A673 (cell line): ENCODE measurements around the gene C1orf21. TPM values are rescaled to one million over a fixed set of nuclear protein-coding genes. Genes with fewer than 3 reads are reported as not detected.

Experiments used
- BruUV-seq: library from RNA; stranded (reverse); fragments of 400-500 nt; replicated peaks from 2 replicates; lab custom pipeline; 2021; lab: Mats Ljungman, UMichigan
- CTCF ChIA-PET: fragments of 300-600 bp; sonication (Branson Sonifier 250); formaldehyde crosslinking; loops from one replicate; lab custom pipeline; 2022; ENCODE audit warnings: antibody characterized with exemption; lab: Charles Lee
- POLR2A ChIA-PET: fragments of 300-600 bp; sonication (Branson Sonifier 250); formaldehyde crosslinking; loops from one replicate; lab custom pipeline; 2022; ENCODE audit warnings: antibody characterized with exemption; ENCODE audit not compliant: low non-redundant PET; lab: Charles Lee
- DNase-seq: peaks from one replicate; pipeline ENCODE4 v3.0.0-alpha.2; 2015; ENCODE audit warnings: low spot score
- H3K27ac ChIP-seq: fragments of 200-600 bp; sonication (generic); 2 replicates; pipeline ENCODE4 v1.5.1; 2016; ENCODE audit warnings: mixed run types, low read depth, mild to moderate bottlenecking, mixed read lengths, antibody characterized with exemption, low read length; ENCODE audit not compliant: poor library complexity, severe bottlenecking
- H3K27me3 ChIP-seq: fragments of 200-600 bp; sonication (generic); replicated peaks from 2 replicates; pipeline ENCODE4 v1.6.1; 2017; ENCODE audit warnings: mixed run types, low read depth, mild to moderate bottlenecking, mixed read lengths, antibody characterized with exemption, low read length; ENCODE audit not compliant: insufficient read depth, poor library complexity
- H3K36me3 ChIP-seq: fragments of 200-600 bp; sonication (generic); 2 replicates; pipeline ENCODE4 v1.6.1; 2016; ENCODE audit warnings: mixed run types, mild to moderate bottlenecking, mixed read lengths, antibody characterized with exemption, low read length; ENCODE audit not compliant: insufficient read depth, poor library complexity, severe bottlenecking
- H3K4me1 ChIP-seq: fragments of 200-600 bp; sonication (generic); 2 replicates; pipeline ENCODE4 v1.6.1; 2017; ENCODE audit warnings: mixed run types, mild to moderate bottlenecking, mixed read lengths, antibody characterized with exemption, low read length; ENCODE audit not compliant: insufficient read depth, poor library complexity, severe bottlenecking
- H3K4me3 ChIP-seq: fragments of 200-600 bp; sonication (generic); 2 replicates; pipeline ENCODE4 v1.5.1; 2016; ENCODE audit warnings: low read depth, mixed run types, mild to moderate bottlenecking, mixed read lengths, low read length; ENCODE audit not compliant: poor library complexity, severe bottlenecking
- H3K9me3 ChIP-seq: fragments of 200-600 bp; sonication (generic); 2 replicates; pipeline ENCODE4 v1.6.1; 2016; ENCODE audit warnings: mixed run types, low read depth, mild to moderate bottlenecking, mixed read lengths, antibody characterized with exemption, low read length; ENCODE audit not compliant: poor library complexity, severe bottlenecking
- EZH2 ChIP-seq: fragments of 200-600 bp; sonication (generic); IDR thresholded peaks from 2 replicates; pipeline ENCODE4 v1.6.1; 2017; ENCODE audit warnings: borderline replicate concordance, low read depth, mild to moderate bottlenecking, mixed read lengths, antibody characterized with exemption, low read length; ENCODE audit not compliant: poor library complexity, severe bottlenecking
- intact Hi-C: fragments of 100-400 bp; cut with micrococcal nuclease; formaldehyde crosslinking; loops from one replicate; pipeline ENCODE4 v1.10.0; 2022; ENCODE audit not compliant: unreplicated experiment
- total RNA-seq: library from RNA; stranded (reverse); gene quantifications from 2 replicates; pipeline ENCODE4 v1.2.3, GENCODE V29; 2021
- TF ChIP-seq, protein P1 (sequence below): fragments of 300-800, 200-600 bp; sonication (generic); conservative IDR thresholded peaks from 2 replicates; pipeline ENCODE4 v1.5.1; 2017; ENCODE audit warnings: low read depth, mild to moderate bottlenecking, antibody characterized with exemption, low read length, moderate library complexity, mixed read lengths

The C1orf21 gene
- total RNA-seq, 1 experiment from 2014 or later: 31.3 TPM

DNA sequence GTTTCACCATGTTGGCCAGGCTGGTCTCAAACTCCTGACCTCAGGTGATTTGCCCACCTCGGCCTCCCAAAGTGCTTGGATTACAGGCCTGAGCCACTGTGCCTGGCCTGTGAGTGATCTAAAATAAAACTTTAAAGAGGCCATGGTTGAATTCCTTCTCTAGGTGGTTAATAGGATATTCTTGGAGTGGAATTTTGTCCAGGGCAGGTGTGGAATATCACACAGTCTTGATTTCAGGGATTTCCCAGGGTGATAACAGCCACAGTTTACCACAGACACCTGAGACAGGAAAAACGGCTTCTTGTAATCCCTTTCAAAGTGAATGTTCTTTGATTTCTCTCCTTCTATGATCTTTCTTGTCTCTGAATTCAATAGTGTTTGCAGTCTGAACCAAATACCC is 32.1 kb upstream of the C1orf21 start:
- DNase-seq: no peak
- no TSS peak for BruUV-seq
- Histone ChIP-seq H3K27ac (no peak overlapping the region), H3K36me3 (no peaks in the 10 kb centered on the region), H3K4me3 (no peak overlapping the region), H3K9me3 (no peaks in the 10 kb centered on the region), H3K27me3 (no peaks in the 10 kb centered on the region), H3K4me1 (no peaks in the 10 kb centered on the region)
- TF ChIP-seq, protein P1, sequence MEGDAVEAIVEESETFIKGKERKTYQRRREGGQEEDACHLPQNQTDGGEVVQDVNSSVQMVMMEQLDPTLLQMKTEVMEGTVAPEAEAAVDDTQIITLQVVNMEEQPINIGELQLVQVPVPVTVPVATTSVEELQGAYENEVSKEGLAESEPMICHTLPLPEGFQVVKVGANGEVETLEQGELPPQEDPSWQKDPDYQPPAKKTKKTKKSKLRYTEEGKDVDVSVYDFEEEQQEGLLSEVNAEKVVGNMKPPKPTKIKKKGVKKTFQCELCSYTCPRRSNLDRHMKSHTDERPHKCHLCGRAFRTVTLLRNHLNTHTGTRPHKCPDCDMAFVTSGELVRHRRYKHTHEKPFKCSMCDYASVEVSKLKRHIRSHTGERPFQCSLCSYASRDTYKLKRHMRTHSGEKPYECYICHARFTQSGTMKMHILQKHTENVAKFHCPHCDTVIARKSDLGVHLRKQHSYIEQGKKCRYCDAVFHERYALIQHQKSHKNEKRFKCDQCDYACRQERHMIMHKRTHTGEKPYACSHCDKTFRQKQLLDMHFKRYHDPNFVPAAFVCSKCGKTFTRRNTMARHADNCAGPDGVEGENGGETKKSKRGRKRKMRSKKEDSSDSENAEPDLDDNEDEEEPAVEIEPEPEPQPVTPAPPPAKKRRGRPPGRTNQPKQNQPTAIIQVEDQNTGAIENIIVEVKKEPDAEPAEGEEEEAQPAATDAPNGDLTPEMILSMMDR: no peak
- no peak for TF ChIP-seq EZH2
- CTCF ChIA-PET: no interaction called here
- POLR2A ChIA-PET: no interaction called here
- intact Hi-C loops: loop anchor here (10.0 kb wide), 1 partner anchor 280 kb away; no protein-coding TSS in a partner anchor

DNA sequence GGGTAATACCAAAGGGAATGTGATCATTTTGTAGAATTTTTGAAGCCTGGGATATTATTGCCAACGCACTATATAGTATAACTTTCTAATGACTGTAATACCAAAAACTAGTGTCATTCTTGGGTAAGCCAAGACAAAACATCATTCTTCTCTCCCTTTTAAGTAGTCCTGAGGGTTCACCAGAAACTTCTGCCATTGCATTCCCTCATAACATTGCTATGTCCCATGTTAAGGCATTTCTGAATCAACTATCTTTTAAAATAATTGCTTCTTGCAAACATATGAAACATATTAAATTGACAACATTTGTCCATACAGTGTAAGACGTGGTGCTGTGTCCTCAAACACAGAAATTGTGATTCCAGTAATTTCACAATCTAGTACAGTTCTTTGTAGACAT is 29.9 kb upstream of the C1orf21 start:
- Histone ChIP-seq H3K9me3 (no peaks in the 10 kb centered on the region), H3K27me3 (no peaks in the 10 kb centered on the region), H3K4me3 (no peak overlapping the region), H3K27ac (no peak overlapping the region), H3K36me3 (no peaks in the 10 kb centered on the region), H3K4me1 (no peaks in the 10 kb centered on the region)
- no TSS peak for BruUV-seq
- no peak for TF ChIP-seq EZH2
- TF ChIP-seq, protein P1: no peak
- DNase-seq: no peak
- POLR2A ChIA-PET: no interaction called here
- CTCF ChIA-PET: no interaction called here
- intact Hi-C loops: loop anchor here (10.0 kb wide), 1 partner anchor 282 kb away; no protein-coding TSS in a partner anchor

DNA sequence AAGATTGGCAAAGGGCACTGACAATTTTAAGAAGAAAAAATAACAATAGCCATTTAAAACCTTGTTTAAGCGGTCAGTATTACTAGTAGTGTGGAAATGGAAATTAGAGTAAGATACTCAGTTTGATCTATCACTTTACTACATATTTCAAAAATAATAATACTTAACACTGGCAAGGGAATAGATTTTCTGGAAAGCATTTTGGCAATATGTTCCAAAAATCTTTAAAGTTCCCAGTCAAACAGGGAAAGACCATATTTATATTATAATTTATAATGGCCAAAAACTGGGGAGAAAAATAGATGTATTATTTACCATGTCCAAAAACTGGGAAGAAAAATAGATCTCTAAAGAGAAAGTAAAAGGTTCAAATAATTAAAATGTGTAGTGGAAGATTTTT is 28.6 kb upstream of the C1orf21 start:
- intact Hi-C loops: loop anchor here (10.0 kb wide), 1 partner anchor 283 kb away; no protein-coding TSS in a partner anchor
- no peaks in the 10 kb centered on the region for H3K27me3 ChIP-seq
- H3K36me3 ChIP-seq: no peaks in the 10 kb centered on the region
- CTCF ChIA-PET: no interaction called here
- BruUV-seq: no TSS peak
- TF ChIP-seq, protein P1: no peak
- TF ChIP-seq EZH2: no peak
- no peak overlapping the region for H3K27ac ChIP-seq
- no peaks in the 10 kb centered on the region for H3K4me1 ChIP-seq
- DNase-seq: no peak
- no peak overlapping the region for H3K4me3 ChIP-seq
- no peaks in the 10 kb centered on the region for H3K9me3 ChIP-seq
- POLR2A ChIA-PET: no interaction called here
